ENCODE data around the gene CARS1.

DNA sequence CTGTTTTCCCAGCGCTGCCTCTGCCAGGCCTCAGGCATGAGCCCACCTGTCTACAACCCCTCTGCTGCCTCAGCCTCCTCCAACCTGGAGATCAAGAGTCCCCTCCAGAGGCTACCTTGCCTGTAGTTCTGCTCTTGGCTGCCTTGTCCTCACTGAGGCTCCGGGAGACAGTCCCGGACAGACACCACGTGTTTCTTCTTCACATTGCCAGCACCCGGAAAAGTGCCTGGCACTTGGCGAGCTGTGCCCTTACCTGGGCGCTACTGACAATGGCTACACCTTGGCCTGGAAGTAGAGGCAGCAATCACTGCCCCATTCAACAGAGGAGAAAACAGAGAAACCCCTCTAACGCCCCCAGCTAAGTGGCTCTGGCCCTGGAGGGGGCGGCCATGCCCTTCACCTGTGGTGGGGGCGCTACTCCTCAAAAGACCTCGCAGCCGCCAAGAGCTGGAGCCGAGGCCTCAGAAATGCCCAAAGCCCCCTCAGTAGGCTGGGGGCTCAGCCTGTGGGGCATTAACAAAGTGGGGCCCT, 62.1 kb downstream of the CARS1 start:
- TF ChIP-seq, protein P1, sequence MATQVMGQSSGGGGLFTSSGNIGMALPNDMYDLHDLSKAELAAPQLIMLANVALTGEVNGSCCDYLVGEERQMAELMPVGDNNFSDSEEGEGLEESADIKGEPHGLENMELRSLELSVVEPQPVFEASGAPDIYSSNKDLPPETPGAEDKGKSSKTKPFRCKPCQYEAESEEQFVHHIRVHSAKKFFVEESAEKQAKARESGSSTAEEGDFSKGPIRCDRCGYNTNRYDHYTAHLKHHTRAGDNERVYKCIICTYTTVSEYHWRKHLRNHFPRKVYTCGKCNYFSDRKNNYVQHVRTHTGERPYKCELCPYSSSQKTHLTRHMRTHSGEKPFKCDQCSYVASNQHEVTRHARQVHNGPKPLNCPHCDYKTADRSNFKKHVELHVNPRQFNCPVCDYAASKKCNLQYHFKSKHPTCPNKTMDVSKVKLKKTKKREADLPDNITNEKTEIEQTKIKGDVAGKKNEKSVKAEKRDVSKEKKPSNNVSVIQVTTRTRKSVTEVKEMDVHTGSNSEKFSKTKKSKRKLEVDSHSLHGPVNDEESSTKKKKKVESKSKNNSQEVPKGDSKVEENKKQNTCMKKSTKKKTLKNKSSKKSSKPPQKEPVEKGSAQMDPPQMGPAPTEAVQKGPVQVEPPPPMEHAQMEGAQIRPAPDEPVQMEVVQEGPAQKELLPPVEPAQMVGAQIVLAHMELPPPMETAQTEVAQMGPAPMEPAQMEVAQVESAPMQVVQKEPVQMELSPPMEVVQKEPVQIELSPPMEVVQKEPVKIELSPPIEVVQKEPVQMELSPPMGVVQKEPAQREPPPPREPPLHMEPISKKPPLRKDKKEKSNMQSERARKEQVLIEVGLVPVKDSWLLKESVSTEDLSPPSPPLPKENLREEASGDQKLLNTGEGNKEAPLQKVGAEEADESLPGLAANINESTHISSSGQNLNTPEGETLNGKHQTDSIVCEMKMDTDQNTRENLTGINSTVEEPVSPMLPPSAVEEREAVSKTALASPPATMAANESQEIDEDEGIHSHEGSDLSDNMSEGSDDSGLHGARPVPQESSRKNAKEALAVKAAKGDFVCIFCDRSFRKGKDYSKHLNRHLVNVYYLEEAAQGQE (IDR thresholded peaks at IDR 0.05; ENCODE audit: insufficient read depth in 1 of 2, low read depth in 2 of 2, low read length in 2 of 2): no peak
- no peak for TF ChIP-seq TAF1 (IDR thresholded peaks at IDR 0.05; ENCODE audit: borderline replicate concordance, insufficient read depth, low read length)
- TF ChIP-seq POLR2AphosphoS5 (IDR thresholded peaks at IDR 0.05; ENCODE audit: low read depth, low read length): no peak
